H54 (cell line): ENCODE results near the gene PPA2.

Experiments
- DNase-seq: peaks from one replicate; pipeline ENCODE4 v3.0.0; 2011; ENCODE audit warnings: low spot score, mixed read lengths; ENCODE audit not compliant: insufficient read length
- FAIRE-seq: peaks from 3 replicates; lab custom pipeline; 2011; peaks lifted over from hg19 to GRCh38; lab: Jason Lieb, UNC
- POLR2A ChIP-seq: IDR thresholded peaks from 2 replicates; pipeline ENCODE4 v1.6.1; 2011; ENCODE audit warnings: low read depth, mild to moderate bottlenecking, low read length

Gene PPA2

DNA sequence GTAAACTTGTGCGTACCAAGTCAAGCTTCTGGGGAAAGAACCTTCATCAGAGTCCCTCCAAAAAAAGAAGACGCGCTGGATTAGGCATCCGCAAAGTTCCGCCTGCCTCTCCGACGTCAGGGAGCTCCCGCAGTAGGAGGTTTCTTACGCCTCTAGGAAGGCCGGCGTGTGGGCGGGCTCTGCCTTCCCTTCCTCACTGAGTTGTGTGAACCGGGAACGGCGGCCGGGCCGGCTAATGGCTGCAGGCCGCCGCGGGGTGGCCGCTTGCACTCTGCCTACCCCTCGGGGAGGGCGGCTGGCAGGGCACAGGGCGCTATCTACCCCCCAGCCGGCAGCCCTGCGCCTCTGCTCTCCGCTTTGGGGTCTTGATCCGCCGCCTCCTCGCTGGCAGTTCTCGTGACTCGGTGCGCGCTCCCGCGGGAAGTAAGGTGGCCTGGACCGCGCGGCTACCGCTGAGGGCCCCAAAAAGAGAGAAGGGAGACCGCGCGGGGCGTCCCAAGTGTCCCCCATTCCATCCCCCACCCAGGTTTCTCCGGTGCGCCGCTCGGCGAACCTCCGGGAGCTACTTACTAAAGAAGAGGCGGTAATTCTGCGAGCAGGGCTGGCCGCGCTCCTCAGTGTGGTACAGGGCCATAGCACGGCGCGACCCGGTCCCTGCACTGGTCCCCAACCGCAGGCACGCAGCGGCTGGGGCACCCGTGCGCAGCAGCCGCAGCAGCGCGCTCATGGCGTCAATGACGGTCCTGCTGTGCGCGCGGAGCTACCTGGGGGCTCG lies at the start of gene PPA2:
PPA2 (minus strand) TSS at position 739 of the 775 bp plus-strand sequence; CDS start at position 727, 12 bp downstream.
- FAIRE-seq (no peak), DNase-seq (peak; percentile 64)
- TF ChIP-seq POLR2A, result peak; percentile 84

- peak; percentile 5 for DNase-seq
These were observed 47.2 kb upstream of the PPA2 start for GRCh38 chr4:105520819-105521790.

GRCh38 chr4:105510245-105510644 lies 36.4 kb upstream of the PPA2 start:
- DNase-seq, result no peak
- no peak for FAIRE-seq
- TF ChIP-seq POLR2A, result no peak

More at GRCh38 chr4:105520819-105521790, 47.2 kb upstream of the PPA2 start:
- no peak for TF ChIP-seq POLR2A
- FAIRE-seq, result no peak

DNA sequence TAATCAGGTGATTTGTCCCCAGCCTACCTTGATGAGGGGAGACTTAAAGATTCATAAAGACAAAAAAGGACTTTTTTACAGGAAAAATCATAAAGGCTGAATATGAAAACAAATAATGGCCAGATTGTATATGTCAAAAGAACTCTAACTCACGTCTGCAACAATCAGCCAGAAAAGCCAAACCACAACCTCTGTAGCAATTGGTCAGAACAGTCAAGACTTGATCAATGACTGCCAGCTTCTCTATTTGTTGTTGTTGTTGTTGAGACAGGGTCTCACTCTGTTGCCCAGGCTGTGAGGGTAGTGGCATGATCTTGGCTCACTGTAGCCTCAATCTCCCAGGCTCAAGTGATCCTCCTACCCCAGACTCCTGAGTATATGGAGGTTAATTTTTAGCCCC lies 35.9 kb upstream of the PPA2 start:
- FAIRE-seq (no peak), DNase-seq (no peak)
- no peak for TF ChIP-seq POLR2A

GRCh38 chr4:105509291-105509690 lies 35.4 kb upstream of the PPA2 start:
- TF ChIP-seq POLR2A, result no peak
- DNase-seq, result no peak

GRCh38 chr4:105504744-105505143 lies 30.9 kb upstream of the PPA2 start:
- TF ChIP-seq POLR2A, result no peak
- FAIRE-seq, result no peak
- DNase-seq, result no peak

More at GRCh38 chr4:105509291-105509690, 35.4 kb upstream of the PPA2 start:
- no peak for FAIRE-seq

DNA sequence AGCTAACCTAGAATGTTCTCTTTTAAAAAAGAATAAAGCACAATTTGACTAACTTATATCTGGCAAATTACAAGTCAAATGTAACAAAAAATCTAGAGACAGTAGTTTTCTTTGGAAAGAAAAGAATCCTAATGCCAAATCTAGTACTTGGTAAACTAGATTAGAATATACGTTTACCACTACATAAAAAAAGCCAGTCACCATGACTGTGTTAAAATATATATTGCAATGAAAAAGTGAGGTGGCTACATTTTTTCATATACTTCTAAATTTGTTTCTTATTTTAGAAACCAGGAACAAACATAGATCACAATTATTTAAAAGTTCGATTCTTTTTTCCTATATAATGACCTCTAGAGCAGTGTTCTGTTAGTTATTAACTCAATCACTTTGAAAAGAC lies 29.6 kb upstream of the PPA2 start:
- TF ChIP-seq POLR2A, result no peak
- DNase-seq (no peak), FAIRE-seq (no peak)

GRCh38 chr4:105496899-105497298 lies 23.0 kb upstream of the PPA2 start:
- no peak for TF ChIP-seq POLR2A
- DNase-seq, result no peak
- FAIRE-seq, result no peak

DNA sequence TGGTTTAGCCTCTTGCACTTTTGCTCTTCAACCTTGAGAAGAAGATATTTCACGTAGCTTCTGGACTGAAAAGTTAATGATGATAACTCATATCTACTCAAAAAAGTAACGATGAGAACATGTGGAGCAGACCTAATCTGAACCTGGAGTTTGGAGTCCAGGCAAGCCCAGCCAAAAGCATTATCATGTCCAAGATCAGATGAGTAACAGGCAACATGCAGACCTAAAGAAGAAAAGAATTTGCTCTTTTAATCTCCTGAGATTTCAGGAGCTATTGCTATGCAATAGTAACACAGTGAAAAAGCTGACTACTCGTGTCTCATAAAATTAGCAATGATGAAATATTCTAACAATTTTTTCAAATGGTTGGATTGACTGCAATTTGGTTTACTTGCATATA lies 21.8 kb upstream of the PPA2 start:
- TF ChIP-seq POLR2A, result no peak
- FAIRE-seq, result no peak
- DNase-seq, result no peak

- no peak for TF ChIP-seq POLR2A
- no peak for DNase-seq
- FAIRE-seq, result no peak
These were observed 16.7 kb upstream of the PPA2 start for GRCh38 chr4:105490523-105490922.

GRCh38 chr4:105483840-105484239 lies 10.0 kb upstream of the PPA2 start:
- DNase-seq, result no peak
- no peak for FAIRE-seq
- TF ChIP-seq POLR2A, result no peak

DNA sequence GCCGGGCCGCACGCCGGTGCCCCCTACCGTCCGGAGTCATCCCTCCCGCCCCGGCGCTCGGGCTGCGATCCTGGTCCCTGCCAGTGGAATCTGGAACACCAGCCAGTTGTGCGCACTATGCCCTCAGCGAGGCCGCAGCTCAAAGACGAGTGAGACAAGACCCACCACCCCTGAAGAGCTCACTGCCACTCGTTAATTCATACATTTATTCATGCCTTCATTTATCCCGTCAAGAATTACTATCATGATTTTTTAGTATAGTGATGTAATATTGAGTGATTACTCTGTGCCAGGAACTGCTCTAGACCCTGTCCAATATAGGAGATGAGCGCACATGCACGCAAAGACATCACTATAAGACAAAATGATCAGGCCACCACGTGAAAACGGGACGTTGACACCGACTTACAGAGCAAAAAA lies 247 bp upstream of the PPA2 start:
- FAIRE-seq (no peak), DNase-seq (no peak)
- TF ChIP-seq POLR2A, result no peak

- no peak for TF ChIP-seq POLR2A
- peak; percentile 3 for DNase-seq
- FAIRE-seq, result no peak
These were observed 965 bp downstream of the PPA2 start for GRCh38 chr4:105472871-105473323.
